AG04450 (cell line): Measurements from ENCODE around the gene APOH. TPM values are rescaled to one million over a fixed set of nuclear protein-coding genes. Genes with fewer than 3 reads are reported as not detected.

Experiments used
- CTCF ChIA-PET: fragments of 300-600, 350-600 bp; formaldehyde crosslinking; extraction: SDS; loops from one replicate; lab custom pipeline; 2022; ENCODE audit warnings: antibody characterized with exemption, inconsistent platforms; lab: Charles Lee
- POLR2A ChIA-PET: fragments of 350-600 bp; formaldehyde crosslinking; extraction: SDS; loops from one replicate; lab custom pipeline; 2021; ENCODE audit warnings: antibody characterized with exemption, inconsistent platforms; lab: Yijun Ruan, JAX
- DNase-seq: peaks from one replicate; pipeline ENCODE4 v3.0.0-alpha.2; 2011; ENCODE audit warnings: low read depth, low spot score
- H3K27ac ChIP-seq: one replicate; pipeline ENCODE4 v1.5.1; 2012; ENCODE audit warnings: low read depth, low read length, control low read depth
- H3K27me3 ChIP-seq: one replicate; pipeline ENCODE4 v1.6.0; 2012; ENCODE audit warnings: low read length; ENCODE audit not compliant: control insufficient read depth, insufficient read depth
- H3K4me3 ChIP-seq: 2 replicates; pipeline ENCODE4 v1.5.1; 2011; ENCODE audit warnings: mild to moderate bottlenecking, low read depth, low read length, control low read depth
- H3K9me3 ChIP-seq: 2 replicates; pipeline ENCODE4 v1.5.1; 2012; ENCODE audit warnings: low read length; ENCODE audit not compliant: control insufficient read depth, insufficient read depth
- CTCF ChIP-seq: IDR thresholded peaks from 2 replicates; pipeline ENCODE4 v1.5.1; 2011; ENCODE audit warnings: low read depth, low read length, control low read depth, inconsistent platforms
- polyA plus RNA-seq: library from polyadenylated mRNA; depleted of rRNA; stranded (reverse); fragments of >200 nt; gene quantifications from 2 replicates; pipeline ENCODE4 v1.2.3, GENCODE V29; 2011

The APOH gene
- polyA plus RNA-seq, 1 experiment: not detected

GRCh38 chr17:66221343-66221742 is 7.9 kb downstream of the APOH start:
- CTCF ChIA-PET: no interaction called here

GRCh38 chr17:66220079-66220835 is 9.0 kb downstream of the APOH start:
- Histone ChIP-seq H3K27me3 (peaks cover 4% of the 10 kb centered on the region), H3K9me3 (no peaks in the 10 kb centered on the region), H3K4me3 (no peak overlapping the region), H3K27ac (no peak overlapping the region)
- POLR2A ChIA-PET: no interaction called here
- CTCF ChIA-PET: no interaction called here
- no peak for TF ChIP-seq CTCF
- DNase-seq: no peak

More at GRCh38 chr17:66221343-66221742, 7.9 kb downstream of the APOH start:
- Histone ChIP-seq H3K27ac (no peak overlapping the region), H3K27me3 (peaks cover 4% of the 10 kb centered on the region), H3K4me3 (no peak overlapping the region), H3K9me3 (no peaks in the 10 kb centered on the region)
- no peak for TF ChIP-seq CTCF
- POLR2A ChIA-PET: no interaction called here
- DNase-seq: no peak

GRCh38 chr17:66215529-66215911 is 13.7 kb downstream of the APOH start:
- Histone ChIP-seq H3K27me3 (peaks cover 12% of the 10 kb centered on the region), H3K27ac (no peak overlapping the region), H3K4me3 (no peak overlapping the region), H3K9me3 (no peaks in the 10 kb centered on the region)
- ChIA-PET CTCF (no interaction called here), POLR2A (no interaction called here)
- TF ChIP-seq CTCF: no peak
- DNase-seq: no peak

- ChIA-PET POLR2A (no interaction called here), CTCF (no interaction called here)
- H3K27me3 ChIP-seq: peaks cover 12% of the 10 kb centered on the region
- TF ChIP-seq CTCF: no peak
- DNase-seq: no peak
- no peak overlapping the region for H3K4me3 ChIP-seq
- H3K9me3 ChIP-seq: no peaks in the 10 kb centered on the region
- H3K27ac ChIP-seq: no peak overlapping the region
Observed at GRCh38 chr17:66214884-66215528, 14.2 kb downstream of the APOH start.
